ENCODE results near the gene SPR.
"Not testable (repeated sequence)": the region's sequence is repeated elsewhere in the genome, so short reads cannot be mapped to it uniquely, and the experiment has no call there.

Gene SPR

GRCh38 chr2:72888438-72889202 is 1.4 kb downstream of the SPR start:
- H3K4me3 ChIP-seq (ENCODE audit: low read depth, low read length), result no peak overlapping the region

- no peak overlapping the region for H3K4me3 ChIP-seq (ENCODE audit: low read depth, low read length)
Measured at GRCh38 chr2:72889991-72890390, 2.8 kb downstream of the SPR start.

- no peak overlapping the region for H3K4me3 ChIP-seq (ENCODE audit: low read depth, low read length)
Measured at GRCh38 chr2:72891091-72891818, 4.0 kb downstream of the SPR start.

GRCh38 chr2:72892506-72893173 is 5.4 kb downstream of the SPR start:
- H3K4me3 ChIP-seq (ENCODE audit: low read depth, low read length), result no peak overlapping the region

GRCh38 chr2:72893594-72894319 is 6.5 kb downstream of the SPR start:
- no peak overlapping the region for H3K4me3 ChIP-seq (ENCODE audit: low read depth, low read length)

- no peak overlapping the region for H3K4me3 ChIP-seq (ENCODE audit: low read depth, low read length)
Measured at GRCh38 chr2:72894514-72894913, 7.3 kb downstream of the SPR start.

- H3K4me3 ChIP-seq (ENCODE audit: low read depth, low read length), result no peak overlapping the region
Measured at GRCh38 chr2:72895154-72895553, 7.9 kb downstream of the SPR start.

- no peak overlapping the region for H3K4me3 ChIP-seq (ENCODE audit: low read depth, low read length)
Measured at GRCh38 chr2:72895759-72896281, 8.6 kb downstream of the SPR start.

- no peak overlapping the region for H3K4me3 ChIP-seq (ENCODE audit: low read depth, low read length)
Measured at GRCh38 chr2:72896446-72896845, 9.2 kb downstream of the SPR start.

GRCh38 chr2:72897785-72898584 is 10.8 kb downstream of the SPR start:
- no peak overlapping the region for H3K4me3 ChIP-seq (ENCODE audit: low read depth, low read length)

GRCh38 chr2:72898585-72898906 is 11.3 kb downstream of the SPR start:
- no peak overlapping the region for H3K4me3 ChIP-seq (ENCODE audit: low read depth, low read length)

- no peak overlapping the region for H3K4me3 ChIP-seq (ENCODE audit: low read depth, low read length)
Measured at GRCh38 chr2:72900191-72900825, 13.1 kb downstream of the SPR start.

- no peak overlapping the region for H3K4me3 ChIP-seq (ENCODE audit: low read depth, low read length)
Measured at GRCh38 chr2:72901426-72901825, 14.2 kb downstream of the SPR start.

GRCh38 chr2:72907369-72907768 is 20.2 kb downstream of the SPR start:
- H3K4me3 ChIP-seq (ENCODE audit: low read depth, low read length), result not testable (repeated sequence)

- H3K4me3 ChIP-seq (ENCODE audit: low read depth, low read length), result no peak overlapping the region
Measured at GRCh38 chr2:72908741-72909140, 21.5 kb downstream of the SPR start.

- H3K4me3 ChIP-seq (ENCODE audit: low read depth, low read length), result no peak overlapping the region
Measured at GRCh38 chr2:72911256-72911655, 24.0 kb downstream of the SPR start.

- H3K4me3 ChIP-seq (ENCODE audit: low read depth, low read length), result no peak overlapping the region
Measured at GRCh38 chr2:72913486-72914205, 26.4 kb downstream of the SPR start.

GRCh38 chr2:72914206-72914559 is 27.0 kb downstream of the SPR start:
- H3K4me3 ChIP-seq (ENCODE audit: low read depth, low read length), result no peak overlapping the region

- H3K4me3 ChIP-seq (ENCODE audit: low read depth, low read length), result no peak overlapping the region
Measured at GRCh38 chr2:72914589-72915319, 27.5 kb downstream of the SPR start.
